Liver (tissue), 9 donors: Measurements from ENCODE around the gene SRPRB. TPM values are rescaled to one million over a fixed set of nuclear protein-coding genes. Genes with fewer than 3 reads are reported as not detected.

Experiments used
- DNase-seq: peaks from one replicate; pipeline ENCODE4 v3.0.0-alpha.2; 2017; ENCODE audit warnings: low spot score
- H3K27ac ChIP-seq, 2 donors: one replicate each; pipeline ENCODE4 v1.7.0; 2013; ENCODE audit warnings: inconsistent platforms in 2 of 2, low read length in 2 of 2, control low read depth in 1 of 2, low read depth in 1 of 2, mild to moderate bottlenecking in 1 of 2
- H3K27me3 ChIP-seq, 4 donors: one replicate each; pipeline versions ENCODE4 v1.6.1 to v1.7.0; 2013; ENCODE audit warnings: low read length in 3 of 4, inconsistent platforms in 1 of 4, mild to moderate bottlenecking in 1 of 4, moderate library complexity in 1 of 4; ENCODE audit not compliant: control insufficient read depth in 4 of 4, insufficient read depth in 4 of 4
- H3K36me3 ChIP-seq, 4 donors: one replicate each; pipeline versions ENCODE4 v1.6.1 to v1.7.0; 2013; ENCODE audit warnings: low read length in 3 of 4, mild to moderate bottlenecking in 3 of 4, low read depth in 1 of 4, moderate library complexity in 1 of 4; ENCODE audit not compliant: control insufficient read depth in 4 of 4, insufficient read depth in 3 of 4
- H3K4me1 ChIP-seq, 4 donors: one replicate each; pipeline versions ENCODE4 v1.6.1 to v1.7.0; 2013; ENCODE audit warnings: low read length in 3 of 4, mild to moderate bottlenecking in 3 of 4, moderate library complexity in 1 of 4; ENCODE audit not compliant: control insufficient read depth in 4 of 4, insufficient read depth in 4 of 4
- H3K4me3 ChIP-seq, 3 donors: one replicate each; pipeline versions ENCODE4 v1.6.1 to v1.7.0; 2013; ENCODE audit warnings: low read length in 3 of 3, control low read depth in 1 of 3, low read depth in 1 of 3, mild to moderate bottlenecking in 1 of 3
- H3K9ac ChIP-seq, 2 donors: one replicate each; pipeline ENCODE4 v1.7.0; 2013; ENCODE audit warnings: low read length in 2 of 2, mild to moderate bottlenecking in 2 of 2, moderate library complexity in 2 of 2, control low read depth in 1 of 2, low read depth in 1 of 2
- H3K9me3 ChIP-seq, 4 donors: one replicate each; pipeline versions ENCODE4 v1.6.1 to v1.7.0; 2013; ENCODE audit warnings: low read length in 3 of 4; ENCODE audit not compliant: control insufficient read depth in 4 of 4
- CTCF ChIP-seq: fragments of 150-350 bp; IDR thresholded peaks from 2 replicates; pipeline ENCODE4 v1.5.1; 2017; ENCODE audit warnings: improper control_type of control experiment, low read depth, low read length; ENCODE audit not compliant: missing input control
- EGR1 ChIP-seq, 2 donors: IDR thresholded peaks; 2 replicates each; pipeline ENCODE4 v1.6.1; 2016 to 2018; ENCODE audit warnings: antibody characterized with exemption in 2 of 2, low read depth in 2 of 2
- FOXA2 ChIP-seq: IDR thresholded peaks from 2 replicates; pipeline ENCODE4 v1.6.1; 2016; ENCODE audit warnings: antibody characterized with exemption
- GABPA ChIP-seq, 2 donors: IDR thresholded peaks in 1 of 2; conservative IDR thresholded peaks in 1 of 2; 2 replicates each; pipeline ENCODE4 v1.6.1; 2016; ENCODE audit warnings: antibody characterized with exemption in 2 of 2, mild to moderate bottlenecking in 1 of 2, moderate library complexity in 1 of 2
- HNF4G ChIP-seq: IDR thresholded peaks from 2 replicates; pipeline ENCODE4 v1.6.1; 2016; ENCODE audit warnings: antibody characterized with exemption
- JUND ChIP-seq, 2 donors: IDR thresholded peaks; 2 replicates each; pipeline ENCODE4 v1.6.1; 2016; ENCODE audit warnings: antibody characterized with exemption in 2 of 2
- NR2F2 ChIP-seq: IDR thresholded peaks from 2 replicates; pipeline ENCODE4 v1.6.1; 2016; ENCODE audit warnings: antibody characterized with exemption
- RAD21 ChIP-seq, 2 donors: IDR thresholded peaks; 2 replicates each; pipeline ENCODE4 v1.6.1; 2016; ENCODE audit warnings: antibody characterized with exemption in 2 of 2, mild to moderate bottlenecking in 2 of 2
- RXRA ChIP-seq, 2 donors: IDR thresholded peaks; 2 replicates each; pipeline ENCODE4 v1.6.1; 2017 to 2018; ENCODE audit warnings: antibody characterized with exemption in 2 of 2, mild to moderate bottlenecking in 1 of 2
- SP1 ChIP-seq: IDR thresholded peaks from 2 replicates; pipeline ENCODE4 v1.6.1; 2018; ENCODE audit warnings: antibody characterized with exemption, mild to moderate bottlenecking
- TAF1 ChIP-seq: conservative IDR thresholded peaks from 2 replicates; pipeline ENCODE4 v1.6.1; 2016; ENCODE audit warnings: antibody characterized with exemption, mild to moderate bottlenecking
- YY1 ChIP-seq: IDR thresholded peaks from 2 replicates; pipeline ENCODE4 v1.6.1; 2016; ENCODE audit warnings: antibody characterized with exemption, mild to moderate bottlenecking
- WGBS: extraction: QIAGEN DNeasy Blood & Tissue Kit; methylation state at CpG from one replicate; pipeline ENCODE4 v1.1.7; 2013; 5-methylcytosine and 5-hydroxymethylcytosine counted together
- polyA plus RNA-seq, 2 donors: library from polyadenylated mRNA; stranded (reverse) in 1 of 2; unstranded in 1 of 2; fragments of 200-250 nt in 1 of 2; fragments of >200 nt in 1 of 2; fragmentation: Nextera tagmentation in 1 of 2; extraction: Ambion mirVana in 1 of 2; gene quantifications; one replicate each; pipeline versions ENCODE4 v1.2.1 to v1.2.3, GENCODE V29; 2013 to 2015
- total RNA-seq, 2 donors: library from RNA; depleted of rRNA; stranded (reverse); fragments of >200 nt; gene quantifications; one replicate each; pipeline ENCODE4 v1.2.3, GENCODE V29; 2014
- TF ChIP-seq, protein P1 (sequence below): IDR thresholded peaks from 2 replicates; pipeline ENCODE4 v1.6.1; 2016; ENCODE audit warnings: antibody characterized with exemption
- TF ChIP-seq, protein P2 (sequence below): IDR thresholded peaks from 2 replicates; pipeline ENCODE4 v1.6.1; 2016; ENCODE audit warnings: antibody characterized with exemption
- TF ChIP-seq, protein P3 (sequence below): IDR thresholded peaks from 2 replicates; pipeline ENCODE4 v1.6.1; 2016; ENCODE audit warnings: antibody characterized with exemption, mild to moderate bottlenecking
- TF ChIP-seq, protein P4 (sequence below): IDR thresholded peaks from 2 replicates; pipeline ENCODE4 v1.6.1; 2016; ENCODE audit warnings: antibody characterized with exemption
- donor health status: healthy.
- donor health status: healthy.
- donor health status: healthy.
- donor health status: healthy.
- donor health status: healthy.

Gene SRPRB
- total and polyA plus RNA-seq, 4 donors, result 34.7 to 97.6 (median 76.9) TPM

GRCh38 chr3:133804896-133805295, 719 bp upstream of the SRPRB start:
- 68% methylated on average over 4 of the region's 4 CpGs for WGBS
- Histone ChIP-seq H3K9ac (no peak overlapping the region), H3K27me3 (no peaks in the 10 kb centered on the region), H3K27ac (no peak overlapping the region), H3K4me3 (no peak overlapping the region), H3K36me3 (peaks cover 0 to 5% (median 5%) of the 10 kb centered on the region in 4 donors), H3K4me1 (peaks cover 2 to 14% (median 7%) of the 10 kb centered on the region in 4 donors), H3K9me3 (no peaks in the 10 kb centered on the region)
- DNase-seq, result no peak
- no peak for TF ChIP-seq SP1
- TF ChIP-seq, protein P1, sequence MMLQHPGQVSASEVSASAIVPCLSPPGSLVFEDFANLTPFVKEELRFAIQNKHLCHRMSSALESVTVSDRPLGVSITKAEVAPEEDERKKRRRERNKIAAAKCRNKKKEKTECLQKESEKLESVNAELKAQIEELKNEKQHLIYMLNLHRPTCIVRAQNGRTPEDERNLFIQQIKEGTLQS, result no peak
- TF ChIP-seq NR2F2, result no peak
- TF ChIP-seq, protein P2, sequence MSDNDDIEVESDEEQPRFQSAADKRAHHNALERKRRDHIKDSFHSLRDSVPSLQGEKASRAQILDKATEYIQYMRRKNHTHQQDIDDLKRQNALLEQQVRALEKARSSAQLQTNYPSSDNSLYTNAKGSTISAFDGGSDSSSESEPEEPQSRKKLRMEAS, result no peak
- no peak for TF ChIP-seq CTCF
- TF ChIP-seq HNF4G, result no peak
- TF ChIP-seq JUND (IDR thresholded peaks at IDR 0.05), result no peak
- no peak for TF ChIP-seq TAF1
- TF ChIP-seq FOXA2, result no peak
- TF ChIP-seq EGR1 (IDR thresholded peaks at IDR 0.05; ENCODE audit: low read depth in 2 of 2), result no peak
- no peak for TF ChIP-seq RXRA (IDR thresholded peaks at IDR 0.05)
- TF ChIP-seq, protein P3, sequence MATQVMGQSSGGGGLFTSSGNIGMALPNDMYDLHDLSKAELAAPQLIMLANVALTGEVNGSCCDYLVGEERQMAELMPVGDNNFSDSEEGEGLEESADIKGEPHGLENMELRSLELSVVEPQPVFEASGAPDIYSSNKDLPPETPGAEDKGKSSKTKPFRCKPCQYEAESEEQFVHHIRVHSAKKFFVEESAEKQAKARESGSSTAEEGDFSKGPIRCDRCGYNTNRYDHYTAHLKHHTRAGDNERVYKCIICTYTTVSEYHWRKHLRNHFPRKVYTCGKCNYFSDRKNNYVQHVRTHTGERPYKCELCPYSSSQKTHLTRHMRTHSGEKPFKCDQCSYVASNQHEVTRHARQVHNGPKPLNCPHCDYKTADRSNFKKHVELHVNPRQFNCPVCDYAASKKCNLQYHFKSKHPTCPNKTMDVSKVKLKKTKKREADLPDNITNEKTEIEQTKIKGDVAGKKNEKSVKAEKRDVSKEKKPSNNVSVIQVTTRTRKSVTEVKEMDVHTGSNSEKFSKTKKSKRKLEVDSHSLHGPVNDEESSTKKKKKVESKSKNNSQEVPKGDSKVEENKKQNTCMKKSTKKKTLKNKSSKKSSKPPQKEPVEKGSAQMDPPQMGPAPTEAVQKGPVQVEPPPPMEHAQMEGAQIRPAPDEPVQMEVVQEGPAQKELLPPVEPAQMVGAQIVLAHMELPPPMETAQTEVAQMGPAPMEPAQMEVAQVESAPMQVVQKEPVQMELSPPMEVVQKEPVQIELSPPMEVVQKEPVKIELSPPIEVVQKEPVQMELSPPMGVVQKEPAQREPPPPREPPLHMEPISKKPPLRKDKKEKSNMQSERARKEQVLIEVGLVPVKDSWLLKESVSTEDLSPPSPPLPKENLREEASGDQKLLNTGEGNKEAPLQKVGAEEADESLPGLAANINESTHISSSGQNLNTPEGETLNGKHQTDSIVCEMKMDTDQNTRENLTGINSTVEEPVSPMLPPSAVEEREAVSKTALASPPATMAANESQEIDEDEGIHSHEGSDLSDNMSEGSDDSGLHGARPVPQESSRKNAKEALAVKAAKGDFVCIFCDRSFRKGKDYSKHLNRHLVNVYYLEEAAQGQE, result no peak
- no peak for TF ChIP-seq GABPA (IDR thresholded peaks at IDR 0.05 in 1 of 2, conservative IDR thresholded peaks at IDR 0.05 in 1 of 2)
- TF ChIP-seq RAD21 (IDR thresholded peaks at IDR 0.05), result no peak

- 14% methylated on average over 15 of the region's 15 CpGs for WGBS
- peaks cover 0 to 10% (median 8%) of the 10 kb centered on the region in 4 donors for H3K36me3 ChIP-seq
- H3K27me3 ChIP-seq, result no peaks in the 10 kb centered on the region
- no peak overlapping the region for H3K9ac ChIP-seq
- TF ChIP-seq NR2F2 (no peak), YY1 (no peak), GABPA (IDR thresholded peaks at IDR 0.05 in 1 of 2, conservative IDR thresholded peaks at IDR 0.05 in 1 of 2) (no peak), TAF1 (no peak), CTCF (no peak), HNF4G (no peak)
- TF ChIP-seq, protein P4, sequence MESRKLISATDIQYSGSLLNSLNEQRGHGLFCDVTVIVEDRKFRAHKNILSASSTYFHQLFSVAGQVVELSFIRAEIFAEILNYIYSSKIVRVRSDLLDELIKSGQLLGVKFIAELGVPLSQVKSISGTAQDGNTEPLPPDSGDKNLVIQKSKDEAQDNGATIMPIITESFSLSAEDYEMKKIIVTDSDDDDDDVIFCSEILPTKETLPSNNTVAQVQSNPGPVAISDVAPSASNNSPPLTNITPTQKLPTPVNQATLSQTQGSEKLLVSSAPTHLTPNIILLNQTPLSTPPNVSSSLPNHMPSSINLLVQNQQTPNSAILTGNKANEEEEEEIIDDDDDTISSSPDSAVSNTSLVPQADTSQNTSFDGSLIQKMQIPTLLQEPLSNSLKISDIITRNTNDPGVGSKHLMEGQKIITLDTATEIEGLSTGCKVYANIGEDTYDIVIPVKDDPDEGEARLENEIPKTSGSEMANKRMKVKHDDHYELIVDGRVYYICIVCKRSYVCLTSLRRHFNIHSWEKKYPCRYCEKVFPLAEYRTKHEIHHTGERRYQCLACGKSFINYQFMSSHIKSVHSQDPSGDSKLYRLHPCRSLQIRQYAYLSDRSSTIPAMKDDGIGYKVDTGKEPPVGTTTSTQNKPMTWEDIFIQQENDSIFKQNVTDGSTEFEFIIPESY, result no peak
- no peaks in the 10 kb centered on the region for H3K9me3 ChIP-seq
- no peak for DNase-seq
- peak overlapping the region in 1 of 2 donors; percentile 84 for H3K27ac ChIP-seq
- H3K4me3 ChIP-seq, result peak overlapping the region; percentile 79 to 98 (median 88)
- peaks cover 2 to 14% (median 7%) of the 10 kb centered on the region in 4 donors for H3K4me1 ChIP-seq
Observed at GRCh38 chr3:133805384-133805701, 272 bp upstream of the SRPRB start.
